Measurements from ENCODE around the gene FCN1. TPM values are rescaled to one million over a fixed set of nuclear protein-coding genes. Genes with fewer than 3 reads are reported as not detected.

The FCN1 gene
- polyA plus RNA-seq, 3 donors, result 2,884 to 7,680 (median 6,268) TPM

DNA sequence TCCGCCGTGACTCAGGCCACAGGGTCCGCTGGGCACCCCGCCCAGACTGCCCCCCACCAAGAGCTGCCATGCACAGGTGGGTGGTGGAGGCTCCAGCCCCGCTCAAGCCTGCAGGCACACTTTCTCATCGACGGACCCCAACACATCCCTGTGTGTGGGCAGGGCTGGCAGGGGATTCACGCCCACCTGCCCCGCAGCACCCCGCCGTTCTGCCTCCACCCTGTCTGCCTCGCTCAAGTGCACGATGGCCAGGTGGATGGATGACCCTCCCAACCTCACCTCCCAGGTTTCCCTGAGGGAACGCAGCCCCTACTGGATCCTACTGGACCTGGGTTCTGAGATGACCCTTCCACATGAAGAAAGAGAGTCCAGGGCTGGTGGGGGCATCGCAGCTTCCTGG is 26.1 kb upstream of the FCN1 start:
- Mint-ChIP-seq H3K27ac (no peak overlapping the region), H3K4me3 (peak overlapping the region in 1 of 2 donors; percentile 37), H3K4me1 (peaks cover 30% of the 10 kb centered on the region), H3K36me3 (peaks cover 14 to 18% of the 10 kb centered on the region in 2 donors), H3K27me3 (ENCODE audit: low read depth in 3 of 3) (peaks cover 39 to 57% (median 45%) of the 10 kb centered on the region in 3 donors), H3K9me3 (peaks cover 0 to 7% (median 0%) of the 10 kb centered on the region in 7 donors)
- no peak overlapping the region for H3K4me2 ChIP-seq (replicated peaks; ENCODE audit: extremely low read depth, low read length, poor library complexity, severe bottlenecking)
- DNase-seq, result no peak
- H2AFZ ChIP-seq (ENCODE audit: insufficient read depth, low read depth, low read length, poor library complexity, severe bottlenecking), result no peak overlapping the region
- no peak overlapping the region for H3K4me3 ChIP-seq (replicated peaks in 1 of 3; ENCODE audit: low read depth in 2 of 3, low read length in 3 of 3)
- H3K27ac ChIP-seq (ENCODE audit: low read depth in 1 of 2, low read length in 2 of 2), result no peak overlapping the region
- intact Hi-C loops (cut with micrococcal nuclease), result no loop called here
- H3K79me2 ChIP-seq (ENCODE audit: insufficient read depth, low read length), result no peaks in the 10 kb centered on the region
- no peaks in the 10 kb centered on the region for H4K20me1 ChIP-seq (ENCODE audit: insufficient read depth, low read length)
- H3K9me3 ChIP-seq (replicated peaks in 1 of 2; ENCODE audit: control insufficient read depth in 1 of 2, insufficient read depth in 1 of 2, low read length in 2 of 2), result no peaks in the 10 kb centered on the region
- peaks cover 21 to 31% of the 10 kb centered on the region in 2 donors for H3K4me1 ChIP-seq (ENCODE audit: control insufficient read depth in 1 of 2, insufficient read depth in 2 of 2, low read length in 2 of 2)
- H3K36me3 ChIP-seq (replicated peaks in 1 of 2; ENCODE audit: control insufficient read depth in 1 of 2, insufficient read depth in 2 of 2, low read length in 2 of 2), result no peaks in the 10 kb centered on the region
- H3K9ac ChIP-seq (ENCODE audit: insufficient read depth, low read length, poor library complexity, severe bottlenecking), result no peak overlapping the region
- no peak for TF ChIP-seq CTCF (IDR thresholded peaks at IDR 0.05)
- WGBS (ENCODE audit: insufficient coverage), result 93% methylated on average over 11 of the region's 15 CpGs
- H3K27me3 ChIP-seq (ENCODE audit: control insufficient read depth in 2 of 2, insufficient read depth in 2 of 2, low read length in 2 of 2), result peaks cover 0 to 19% of the 10 kb centered on the region in 2 donors

- peaks cover 34% of the 10 kb centered on the region for H3K4me1 Mint-ChIP-seq
- no peak overlapping the region for H3K27ac ChIP-seq (ENCODE audit: low read depth in 1 of 2, low read length in 2 of 2)
- peak overlapping the region in 1 of 2 donors; percentile 12 for H3K4me3 Mint-ChIP-seq
- peaks cover 14 to 18% of the 10 kb centered on the region in 2 donors for H3K36me3 Mint-ChIP-seq
- H3K79me2 ChIP-seq (ENCODE audit: insufficient read depth, low read length), result no peaks in the 10 kb centered on the region
- intact Hi-C loops (cut with micrococcal nuclease), result no loop called here
- H3K27ac Mint-ChIP-seq, result no peak overlapping the region
- DNase-seq, result no peak
- no peaks in the 10 kb centered on the region for H3K9me3 ChIP-seq (replicated peaks in 1 of 2; ENCODE audit: control insufficient read depth in 1 of 2, insufficient read depth in 1 of 2, low read length in 2 of 2)
- H3K27me3 Mint-ChIP-seq (ENCODE audit: low read depth in 3 of 3), result peaks cover 37 to 55% (median 41%) of the 10 kb centered on the region in 3 donors
- H3K4me1 ChIP-seq (ENCODE audit: control insufficient read depth in 1 of 2, insufficient read depth in 2 of 2, low read length in 2 of 2), result peaks cover 25 to 35% of the 10 kb centered on the region in 2 donors
- 98% methylated on average over 12 of the region's 13 CpGs for WGBS (ENCODE audit: insufficient coverage)
- no peak overlapping the region for H3K4me2 ChIP-seq (replicated peaks; ENCODE audit: extremely low read depth, low read length, poor library complexity, severe bottlenecking)
- H3K4me3 ChIP-seq (replicated peaks in 1 of 3; ENCODE audit: low read depth in 2 of 3, low read length in 3 of 3), result no peak overlapping the region
- no peak for TF ChIP-seq CTCF (IDR thresholded peaks at IDR 0.05)
- no peaks in the 10 kb centered on the region for H4K20me1 ChIP-seq (ENCODE audit: insufficient read depth, low read length)
- H3K27me3 ChIP-seq (ENCODE audit: control insufficient read depth in 2 of 2, insufficient read depth in 2 of 2, low read length in 2 of 2), result peaks cover 0 to 19% of the 10 kb centered on the region in 2 donors
- peaks cover 0 to 7% (median 0%) of the 10 kb centered on the region in 7 donors for H3K9me3 Mint-ChIP-seq
- no peak overlapping the region for H3K9ac ChIP-seq (ENCODE audit: insufficient read depth, low read length, poor library complexity, severe bottlenecking)
- no peak overlapping the region for H2AFZ ChIP-seq (ENCODE audit: insufficient read depth, low read depth, low read length, poor library complexity, severe bottlenecking)
- H3K36me3 ChIP-seq (replicated peaks in 1 of 2; ENCODE audit: control insufficient read depth in 1 of 2, insufficient read depth in 2 of 2, low read length in 2 of 2), result no peaks in the 10 kb centered on the region
These were observed 25.7 kb upstream of the FCN1 start for GRCh38 chr9:134943411-134943810.

Measured in CD14-positive monocyte (primary cell).